GM12874 (cell line): ENCODE results near the gene STX5.

Experiments used
- TF ChIP-seq, protein P1 (sequence below): IDR thresholded peaks from 2 replicates; pipeline ENCODE4 v1.5.1; 2011; ENCODE audit warnings: low read depth, mild to moderate bottlenecking, control low read depth, low read length, moderate library complexity; ENCODE audit not compliant: insufficient read depth

Gene STX5

GRCh38 chr11:62839050-62839945 lies 7.4 kb upstream of the STX5 start, which contains the start of gene WDR74:
Gene WDR74 (minus strand): TSS chr11:62839590. CDS start chr11:62839570, 20 bp downstream.
- TF ChIP-seq, protein P1, sequence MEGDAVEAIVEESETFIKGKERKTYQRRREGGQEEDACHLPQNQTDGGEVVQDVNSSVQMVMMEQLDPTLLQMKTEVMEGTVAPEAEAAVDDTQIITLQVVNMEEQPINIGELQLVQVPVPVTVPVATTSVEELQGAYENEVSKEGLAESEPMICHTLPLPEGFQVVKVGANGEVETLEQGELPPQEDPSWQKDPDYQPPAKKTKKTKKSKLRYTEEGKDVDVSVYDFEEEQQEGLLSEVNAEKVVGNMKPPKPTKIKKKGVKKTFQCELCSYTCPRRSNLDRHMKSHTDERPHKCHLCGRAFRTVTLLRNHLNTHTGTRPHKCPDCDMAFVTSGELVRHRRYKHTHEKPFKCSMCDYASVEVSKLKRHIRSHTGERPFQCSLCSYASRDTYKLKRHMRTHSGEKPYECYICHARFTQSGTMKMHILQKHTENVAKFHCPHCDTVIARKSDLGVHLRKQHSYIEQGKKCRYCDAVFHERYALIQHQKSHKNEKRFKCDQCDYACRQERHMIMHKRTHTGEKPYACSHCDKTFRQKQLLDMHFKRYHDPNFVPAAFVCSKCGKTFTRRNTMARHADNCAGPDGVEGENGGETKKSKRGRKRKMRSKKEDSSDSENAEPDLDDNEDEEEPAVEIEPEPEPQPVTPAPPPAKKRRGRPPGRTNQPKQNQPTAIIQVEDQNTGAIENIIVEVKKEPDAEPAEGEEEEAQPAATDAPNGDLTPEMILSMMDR: no peak

- TF ChIP-seq, protein P1: no peak
Measured at GRCh38 chr11:62835336-62835735, 3.5 kb upstream of the STX5 start.

DNA sequence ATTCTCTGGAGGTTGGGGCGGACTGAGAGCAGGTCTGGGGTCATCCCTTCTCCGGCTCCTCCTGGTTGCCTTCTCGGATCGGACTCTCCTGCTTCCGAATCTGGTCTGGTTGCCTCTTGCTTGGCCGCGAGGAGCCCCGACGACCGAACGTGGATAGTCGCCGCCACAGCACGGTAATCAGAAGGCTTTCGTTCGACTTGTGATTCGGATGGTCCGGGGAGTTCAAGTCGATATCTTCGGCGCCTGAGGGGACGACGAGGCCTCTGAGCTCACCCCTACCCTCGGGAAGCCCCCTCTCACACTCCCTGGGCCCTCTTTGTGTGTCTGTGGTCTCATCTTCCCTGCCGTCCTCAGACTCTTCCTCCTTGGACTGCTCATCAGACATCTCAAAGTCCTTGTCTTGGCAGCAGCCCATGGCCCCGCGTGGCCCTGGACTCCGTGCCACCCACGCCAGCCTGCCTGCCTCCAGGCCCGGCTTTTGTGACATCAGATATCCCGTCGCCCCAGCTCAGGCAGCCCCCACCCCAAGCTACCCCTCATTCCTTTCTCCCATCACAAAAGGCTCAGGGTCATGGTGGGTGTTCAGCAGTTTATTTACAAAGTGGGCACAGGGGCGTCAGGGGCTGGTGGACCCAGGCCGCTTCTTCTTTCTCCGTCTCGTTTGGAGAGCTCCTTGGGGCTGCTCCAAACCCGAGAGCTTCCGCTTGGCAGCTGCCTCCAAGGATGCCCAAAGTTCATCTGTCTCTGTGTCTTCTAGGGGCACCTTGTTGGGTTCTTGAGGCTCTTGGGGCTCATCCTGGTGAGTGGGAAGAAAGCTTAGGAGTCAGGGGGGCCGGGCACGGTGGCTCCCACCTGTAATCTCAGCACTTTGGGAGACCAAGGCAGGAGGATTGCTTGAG lies 734 bp upstream of the STX5 start, which contains the start of gene TEX54:
Gene TEX54, minus strand, starts transcription at position 506 of the 899 bp plus-strand sequence.
- TF ChIP-seq, protein P1: no peak

DNA sequence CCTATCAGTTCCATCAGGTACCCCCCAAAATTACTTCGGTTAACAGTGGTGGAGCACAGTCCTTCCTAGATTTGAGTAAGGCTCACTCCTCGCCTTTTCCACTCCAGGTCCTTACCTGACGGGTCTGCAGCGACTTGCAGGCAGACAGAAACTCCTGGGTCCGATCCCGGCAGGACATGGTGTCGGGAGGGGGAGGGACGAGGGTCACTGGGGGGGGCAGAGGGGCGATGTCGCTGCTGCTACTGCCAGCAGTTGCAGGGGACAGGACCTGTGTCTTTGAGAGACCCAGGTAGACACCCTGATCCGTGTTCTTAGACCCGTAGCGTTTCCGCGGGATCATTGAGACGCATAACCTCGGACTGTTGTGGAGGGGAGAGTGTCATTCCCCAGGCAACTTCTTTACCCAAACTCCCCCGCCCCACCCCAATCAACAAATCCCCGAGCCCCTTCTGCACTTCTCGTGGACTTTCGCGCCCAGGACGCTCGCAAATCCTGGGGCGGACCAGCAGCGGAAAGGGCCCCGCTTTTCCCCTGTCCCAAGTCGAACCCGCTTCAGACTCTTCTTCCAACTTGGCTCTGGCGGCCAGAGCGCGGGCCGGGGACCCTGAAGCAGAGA lies 839 bp downstream of the STX5 start:
- TF ChIP-seq, protein P1: no peak

GRCh38 chr11:62823677-62824076 lies 8.2 kb downstream of the STX5 start:
- TF ChIP-seq, protein P1: no peak

DNA sequence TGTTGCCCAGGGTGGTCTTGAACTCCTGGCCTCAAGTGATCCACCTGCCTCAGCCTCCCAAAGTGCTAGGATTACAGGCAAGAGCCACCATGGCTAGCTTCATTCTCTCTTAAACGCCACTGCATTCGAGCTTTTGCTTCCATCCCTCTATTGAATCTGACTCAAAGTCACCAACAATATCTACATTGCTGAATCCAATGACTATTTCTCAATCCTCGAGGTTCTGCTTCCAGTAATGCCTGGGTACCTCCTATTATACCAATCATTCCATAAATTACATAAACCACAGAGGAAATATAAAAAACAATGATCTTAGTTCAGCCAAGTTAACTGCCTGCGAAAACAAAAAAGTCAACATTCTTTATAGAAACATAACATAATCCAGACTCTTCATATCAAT lies 14.7 kb downstream of the STX5 start:
- TF ChIP-seq, protein P1: no peak
